Fibroblast of gingiva (primary cell): ENCODE results near the gene TRHDE.
"Not testable (repeated sequence)": the region's sequence is repeated elsewhere in the genome, so short reads cannot be mapped to it uniquely, and the experiment has no call there.

Experiments
- DNase-seq: peaks from one replicate; pipeline ENCODE4 v3.0.0-alpha.2; 2011; ENCODE audit warnings: low read depth

TRHDE gene

GRCh38 chr12:72511906-72512305 is 239.7 kb downstream of the TRHDE start:
- DNase-seq = peak; percentile 65

GRCh38 chr12:72520044-72520678 is 248.0 kb downstream of the TRHDE start:
- DNase-seq = not testable (repeated sequence)

GRCh38 chr12:72521326-72521725 is 249.2 kb downstream of the TRHDE start:
- peak; percentile 16 for DNase-seq

GRCh38 chr12:72522411-72522810 is 250.2 kb downstream of the TRHDE start:
- peak; percentile 6 for DNase-seq

GRCh38 chr12:72523754-72524153 is 251.6 kb downstream of the TRHDE start:
- peak; percentile 6 for DNase-seq

GRCh38 chr12:72535212-72535990 is 263.2 kb downstream of the TRHDE start:
- DNase-seq = no peak

- no peak for DNase-seq
Observed at GRCh38 chr12:72540811-72541210, 268.6 kb downstream of the TRHDE start.

- DNase-seq = no peak
Observed at GRCh38 chr12:72543777-72544467, 271.8 kb downstream of the TRHDE start.

- no peak for DNase-seq
Observed at GRCh38 chr12:72546106-72546505, 273.9 kb downstream of the TRHDE start.

- DNase-seq = peak; percentile 40
Observed at GRCh38 chr12:72547573-72547972, 275.4 kb downstream of the TRHDE start.

GRCh38 chr12:72549184-72549583 is 277.0 kb downstream of the TRHDE start:
- DNase-seq = no peak

GRCh38 chr12:72560003-72560769 is 288.0 kb downstream of the TRHDE start:
- no peak for DNase-seq

- no peak for DNase-seq
Observed at GRCh38 chr12:72570601-72571000, 298.4 kb downstream of the TRHDE start.

GRCh38 chr12:72574138-72574537 is 302.0 kb downstream of the TRHDE start:
- DNase-seq = no peak

GRCh38 chr12:72578327-72578726 is 306.2 kb downstream of the TRHDE start:
- no peak for DNase-seq

GRCh38 chr12:72586456-72586855 is 314.3 kb downstream of the TRHDE start:
- no peak for DNase-seq

GRCh38 chr12:72602581-72602980 is 330.4 kb downstream of the TRHDE start:
- DNase-seq = peak; percentile 21

GRCh38 chr12:72605975-72606374 is 333.8 kb downstream of the TRHDE start:
- no peak for DNase-seq

- DNase-seq = no peak
Observed at GRCh38 chr12:72610342-72610741, 338.2 kb downstream of the TRHDE start.

GRCh38 chr12:72610854-72611358 is 338.7 kb downstream of the TRHDE start:
- DNase-seq = no peak

- no peak for DNase-seq
Observed at GRCh38 chr12:72612171-72612570, 340.0 kb downstream of the TRHDE start.

GRCh38 chr12:72618764-72619163 is 346.6 kb downstream of the TRHDE start:
- no peak for DNase-seq
